Mesenchymal stem cell (in vitro differentiated cells and primary cell): ENCODE measurements around the gene RUFY3.

Experiments
- DNase-seq: peaks from one replicate; pipeline ENCODE4 v3.0.0-alpha.2; 2013
- H2AFZ ChIP-seq: one replicate; pipeline ENCODE4 v1.6.1; 2013; ENCODE audit warnings: low read depth, mild to moderate bottlenecking, control low read depth, inconsistent platforms, low read length, moderate library complexity
- H2AK5ac ChIP-seq: 2 replicates; pipeline ENCODE4 v1.6.1; 2013; ENCODE audit warnings: low read length, moderate library complexity, mild to moderate bottlenecking, inconsistent platforms; ENCODE audit not compliant: severe bottlenecking
- H2BK120ac ChIP-seq: one replicate; pipeline ENCODE4 v1.6.1; 2013; ENCODE audit warnings: low read depth, mild to moderate bottlenecking, inconsistent platforms, low read length, moderate library complexity
- H2BK12ac ChIP-seq, 2 experiments: one replicate each; pipeline ENCODE4 v1.6.1; 2013; ENCODE audit warnings: inconsistent platforms in 2 of 2, low read length in 2 of 2, mild to moderate bottlenecking in 2 of 2, moderate library complexity in 2 of 2, control low read depth in 1 of 2
- H2BK15ac ChIP-seq: one replicate; pipeline ENCODE4 v1.6.1; 2013; ENCODE audit warnings: mild to moderate bottlenecking, low read depth, inconsistent platforms; ENCODE audit not compliant: poor library complexity, severe bottlenecking
- H2BK5ac ChIP-seq: 2 replicates; pipeline ENCODE4 v1.6.1; 2013; ENCODE audit warnings: low read depth, mild to moderate bottlenecking, low read length, control low read depth, inconsistent platforms; ENCODE audit not compliant: poor library complexity, severe bottlenecking
- H3K14ac ChIP-seq, 2 experiments: one replicate each; pipeline ENCODE4 v1.6.1; 2013; ENCODE audit warnings: inconsistent platforms in 2 of 2, low read length in 2 of 2, control low read depth in 1 of 2, mild to moderate bottlenecking in 1 of 2, moderate library complexity in 1 of 2
- H3K18ac ChIP-seq, 2 experiments: one replicate each; pipeline ENCODE4 v1.6.1; 2013; ENCODE audit warnings: inconsistent platforms in 2 of 2, low read length in 2 of 2, control low read depth in 1 of 2, low read depth in 1 of 2, mild to moderate bottlenecking in 1 of 2
- H3K23ac ChIP-seq, 2 experiments: one replicate each; pipeline ENCODE4 v1.6.1; 2013; ENCODE audit warnings: inconsistent platforms in 2 of 2, low read length in 2 of 2, mild to moderate bottlenecking in 2 of 2, moderate library complexity in 2 of 2, control low read depth in 1 of 2
- H3K27ac ChIP-seq: 2 replicates; pipeline ENCODE4 v1.5.1; 2013; ENCODE audit warnings: mild to moderate bottlenecking, moderate library complexity, low read length, control low read depth, inconsistent platforms; ENCODE audit not compliant: poor library complexity, severe bottlenecking
- H3K27me3 ChIP-seq, 2 experiments: 2 replicates each; pipeline versions ENCODE4 v1.6.1 to v1.7.0; 2013; ENCODE audit warnings: low read length in 2 of 2, mild to moderate bottlenecking in 2 of 2, moderate library complexity in 2 of 2, control low read depth in 1 of 2, inconsistent platforms in 1 of 2; ENCODE audit not compliant: control insufficient read depth in 1 of 2, insufficient read depth in 1 of 2
- H3K36me3 ChIP-seq, 2 experiments: 2 replicates each; pipeline versions ENCODE4 v1.6.1 to v1.7.0; 2013; ENCODE audit warnings: low read length in 2 of 2, control low read depth in 1 of 2, inconsistent platforms in 1 of 2, low read depth in 1 of 2, mild to moderate bottlenecking in 1 of 2; ENCODE audit not compliant: insufficient read depth in 2 of 2, control insufficient read depth in 1 of 2
- H3K4ac ChIP-seq, 2 experiments: one replicate each; pipeline ENCODE4 v1.6.1; 2013; ENCODE audit warnings: inconsistent platforms in 2 of 2, low read length in 2 of 2, mild to moderate bottlenecking in 2 of 2, moderate library complexity in 2 of 2, control low read depth in 1 of 2, low read depth in 1 of 2
- H3K4me1 ChIP-seq: 2 replicates; pipeline ENCODE4 v1.6.1; 2013; ENCODE audit warnings: low read depth, low read length, control low read depth; ENCODE audit not compliant: control insufficient read depth, insufficient read depth
- H3K4me2 ChIP-seq: 2 replicates; pipeline ENCODE4 v1.6.1; 2013; ENCODE audit warnings: low read length, mild to moderate bottlenecking, inconsistent platforms; ENCODE audit not compliant: poor library complexity, severe bottlenecking
- H3K4me3 ChIP-seq, 2 experiments: 2 replicates each; pipeline versions ENCODE4 v1.5.1 to v1.7.0; 2013; ENCODE audit warnings: low read length in 2 of 2, mild to moderate bottlenecking in 2 of 2, control low read depth in 1 of 2, low read depth in 1 of 2; ENCODE audit not compliant: insufficient read depth in 1 of 2
- H3K79me1 ChIP-seq: replicated peaks from 2 replicates; pipeline ENCODE4 v1.6.1; 2013; ENCODE audit warnings: mild to moderate bottlenecking, control low read depth, low read length, inconsistent platforms; ENCODE audit not compliant: poor library complexity, severe bottlenecking
- H3K9ac ChIP-seq: 2 replicates; pipeline ENCODE4 v1.7.0; 2013; ENCODE audit warnings: mild to moderate bottlenecking, low read length, moderate library complexity
- H3K9me3 ChIP-seq: 2 replicates; pipeline ENCODE4 v1.7.0; 2013; ENCODE audit warnings: mild to moderate bottlenecking, low read length; ENCODE audit not compliant: control insufficient read depth
- H4K8ac ChIP-seq: one replicate; pipeline ENCODE4 v1.6.1; 2013; ENCODE audit warnings: inconsistent platforms, mild to moderate bottlenecking, low read length, moderate library complexity
- H4K91ac ChIP-seq: one replicate; pipeline ENCODE4 v1.6.1; 2013; ENCODE audit warnings: mild to moderate bottlenecking, low read length, inconsistent platforms
- WGBS: methylation state at CpG from one replicate; pipeline ENCODE4 v1.1.7; 2013; ENCODE audit warnings: mixed read lengths; 5-methylcytosine and 5-hydroxymethylcytosine counted together

Gene RUFY3

GRCh38 chr4:70705183-70706043 is 16.4 kb upstream of the RUFY3 start:
- Histone ChIP-seq H3K9ac (peak overlapping the region; percentile 90), H3K27ac (peak overlapping the region; percentile 83), H3K79me1 (peaks cover 11% of the 10 kb centered on the region), H3K27me3 (no peaks in the 10 kb centered on the region), H3K14ac (peak overlapping the region in 1 of 2 experiments; percentile 86), H4K91ac (peak overlapping the region; percentile 61), H3K4me3 (peak overlapping the region; percentile 85 to 97), H3K9me3 (no peaks in the 10 kb centered on the region), H2AK5ac (no peak overlapping the region), H2BK120ac (peak overlapping the region; percentile 34), H2BK12ac (peak overlapping the region in 1 of 2 experiments; percentile 77), H3K23ac (peak overlapping the region in 1 of 2 experiments; percentile 83), H3K4ac (peak overlapping the region in 1 of 2 experiments; percentile 88), H2BK15ac (peak overlapping the region; percentile 97), H3K36me3 (no peaks in the 10 kb centered on the region), H2BK5ac (peak overlapping the region; percentile 95), H3K4me1 (peaks cover 3% of the 10 kb centered on the region), H4K8ac (peak overlapping the region; percentile 54), H3K4me2 (peak overlapping the region; percentile 96), H3K18ac (peak overlapping the region; percentile 86 to 94), H2AFZ (peak overlapping the region; percentile 95)
- DNase-seq = peak; percentile 70
- 1% methylated on average over 76 of the region's 86 CpGs for WGBS

- WGBS = 13% methylated on average over 5 of the region's 7 CpGs
- DNase-seq = no peak
- H3K4me2 ChIP-seq = peak overlapping the region; percentile 96
These were observed 15.7 kb upstream of the RUFY3 start for GRCh38 chr4:70706044-70706461.

GRCh38 chr4:70706516-70706915 is 15.2 kb upstream of the RUFY3 start:
- peak; percentile 21 for DNase-seq
- Histone ChIP-seq H3K4ac (no peak overlapping the region), H3K4me1 (peaks cover 3% of the 10 kb centered on the region), H2AFZ (no peak overlapping the region), H3K23ac (no peak overlapping the region), H3K4me3 (peak overlapping the region in 1 of 2 experiments; percentile 85), H4K91ac (no peak overlapping the region), H3K27me3 (no peaks in the 10 kb centered on the region), H3K14ac (no peak overlapping the region), H4K8ac (no peak overlapping the region), H3K9ac (peak overlapping the region; percentile 90), H2AK5ac (no peak overlapping the region), H2BK5ac (no peak overlapping the region), H3K4me2 (peak overlapping the region; percentile 96), H2BK12ac (no peak overlapping the region), H2BK120ac (no peak overlapping the region), H3K27ac (peak overlapping the region; percentile 83), H2BK15ac (no peak overlapping the region), H3K36me3 (no peaks in the 10 kb centered on the region), H3K79me1 (peaks cover 12% of the 10 kb centered on the region), H3K18ac (no peak overlapping the region), H3K9me3 (no peaks in the 10 kb centered on the region)
- no CpG with 5 or more reads among the region's 1 CpG for WGBS

More at GRCh38 chr4:70706044-70706461, 15.7 kb upstream of the RUFY3 start:
- Histone ChIP-seq H3K9ac (peak overlapping the region; percentile 90), H3K9me3 (no peaks in the 10 kb centered on the region), H4K91ac (no peak overlapping the region), H3K4me1 (peaks cover 3% of the 10 kb centered on the region), H2AFZ (no peak overlapping the region), H3K27me3 (no peaks in the 10 kb centered on the region), H4K8ac (no peak overlapping the region), H2BK120ac (no peak overlapping the region), H2AK5ac (no peak overlapping the region), H3K18ac (no peak overlapping the region), H2BK15ac (peak overlapping the region; percentile 97), H3K36me3 (no peaks in the 10 kb centered on the region), H3K4ac (no peak overlapping the region), H2BK12ac (no peak overlapping the region), H3K23ac (no peak overlapping the region), H3K4me3 (peak overlapping the region; percentile 85 to 97), H3K79me1 (peaks cover 11% of the 10 kb centered on the region), H2BK5ac (no peak overlapping the region), H3K14ac (no peak overlapping the region), H3K27ac (peak overlapping the region; percentile 83)

GRCh38 chr4:70709611-70710205 is 12.1 kb upstream of the RUFY3 start:
- Histone ChIP-seq H3K9me3 (no peaks in the 10 kb centered on the region), H3K4ac (no peak overlapping the region), H3K4me1 (peaks cover 3% of the 10 kb centered on the region), H2BK15ac (no peak overlapping the region), H3K36me3 (no peaks in the 10 kb centered on the region), H2BK120ac (no peak overlapping the region), H3K9ac (no peak overlapping the region), H4K91ac (no peak overlapping the region), H2BK5ac (no peak overlapping the region), H3K4me2 (no peak overlapping the region), H3K18ac (no peak overlapping the region), H3K79me1 (peaks cover 22% of the 10 kb centered on the region), H3K4me3 (no peak overlapping the region), H4K8ac (no peak overlapping the region), H2AFZ (no peak overlapping the region), H3K27me3 (no peaks in the 10 kb centered on the region), H2AK5ac (no peak overlapping the region), H3K23ac (no peak overlapping the region), H2BK12ac (no peak overlapping the region), H3K27ac (no peak overlapping the region), H3K14ac (no peak overlapping the region)
- WGBS = 100% methylated on average over 5 of the region's 7 CpGs
- no peak for DNase-seq
